GM04504 (cell line): ENCODE results near the gene FKTN.

Experiments used
- DNase-seq: peaks from one replicate; pipeline ENCODE4 v3.0.0-alpha.2; 2012; ENCODE audit warnings: low read depth

Gene FKTN

GRCh38 chr9:105632807-105633206 is 74.9 kb downstream of the FKTN start:
- DNase-seq, result no peak

- DNase-seq, result no peak
These were observed 75.5 kb downstream of the FKTN start for GRCh38 chr9:105633411-105633810.

GRCh38 chr9:105636331-105636730 is 78.4 kb downstream of the FKTN start:
- DNase-seq, result no peak

GRCh38 chr9:105637787-105638395 is 80.0 kb downstream of the FKTN start:
- no peak for DNase-seq

- no peak for DNase-seq
These were observed 82.0 kb downstream of the FKTN start for GRCh38 chr9:105639936-105640335.

GRCh38 chr9:105643795-105644194 is 85.9 kb downstream of the FKTN start:
- DNase-seq, result no peak

GRCh38 chr9:105646879-105647594 is 89.1 kb downstream of the FKTN start:
- DNase-seq, result no peak

GRCh38 chr9:105647595-105648349 is 89.8 kb downstream of the FKTN start:
- DNase-seq, result no peak

- DNase-seq, result no peak
These were observed 93.9 kb downstream of the FKTN start for GRCh38 chr9:105651806-105652205.

GRCh38 chr9:105656131-105656921 is 98.4 kb downstream of the FKTN start:
- no peak for DNase-seq

GRCh38 chr9:105658351-105658750 is 100.4 kb downstream of the FKTN start:
- DNase-seq, result no peak

- no peak for DNase-seq
These were observed 103.1 kb downstream of the FKTN start for GRCh38 chr9:105661011-105661410.

GRCh38 chr9:105662184-105663104 is 104.5 kb downstream of the FKTN start, which contains the start of gene TAL2:
Gene TAL2, plus strand, starts transcription at chr9:105662457. Its CDS starts 40 bp downstream, at chr9:105662497.
- DNase-seq, result no peak

GRCh38 chr9:105663914-105664313 is 106.0 kb downstream of the FKTN start:
- no peak for DNase-seq

- no peak for DNase-seq
These were observed 109.9 kb downstream of the FKTN start for GRCh38 chr9:105667867-105668266.

GRCh38 chr9:105670315-105670714 is 112.4 kb downstream of the FKTN start:
- DNase-seq, result no peak

GRCh38 chr9:105670775-105671174 is 112.8 kb downstream of the FKTN start:
- DNase-seq, result no peak

- no peak for DNase-seq
These were observed 114.8 kb downstream of the FKTN start for GRCh38 chr9:105672711-105673234.

- DNase-seq, result no peak
These were observed 116.0 kb downstream of the FKTN start for GRCh38 chr9:105673850-105674387.

- no peak for DNase-seq
These were observed 118.5 kb downstream of the FKTN start for GRCh38 chr9:105676351-105676923.
